SK-N-SH (cell line): ENCODE results near the gene ARL5C. TPM values are rescaled to one million over a fixed set of nuclear protein-coding genes. Genes with fewer than 3 reads are reported as not detected.

Experiments
- polyA plus RNA-seq, 3 experiments: library from polyadenylated mRNA; depleted of rRNA; stranded (reverse); fragments of >200 nt; gene quantifications; 2 replicates each; pipeline ENCODE4 v1.2.3, GENCODE V29; 2012

ARL5C gene
- polyA plus RNA-seq, 1 of the 3 experiments (the other 2 are of a cell fraction) = not detected

Other genes starting within 250 kb of the ARL5C start
- gene FBXO47, start 198.8 kb downstream of the ARL5C start, polyA plus RNA-seq (2012; rRNA removed) = not detected in 2 replicates
- 1.5 and 2.4 TPM in 2 replicates for gene PLXDC1, start 14.5 kb downstream of the ARL5C start, polyA plus RNA-seq (2012; rRNA removed)
- gene CACNB1, start 31.5 kb upstream of the ARL5C start, polyA plus RNA-seq (2012; rRNA removed) = 7.2 and 7.4 TPM in 2 replicates
- 2,966 and 3,473 TPM in 2 replicates for gene RPL19, start 34.1 kb upstream of the ARL5C start, polyA plus RNA-seq (2012; rRNA removed)
- gene STAC2, start 59.8 kb upstream of the ARL5C start, polyA plus RNA-seq (2012; rRNA removed) = 0.07 and 0.08 TPM in 2 replicates
- gene FBXL20, start 235.5 kb upstream of the ARL5C start, polyA plus RNA-seq (2012; rRNA removed) = 2.2 and 2.7 TPM in 2 replicates